Neural progenitor cell (in vitro differentiated cells): ENCODE data around the gene SFTPD. TPM values are rescaled to one million over a fixed set of nuclear protein-coding genes. Genes with fewer than 3 reads are reported as not detected.

ENCODE experiments used
- DNase-seq: peaks from one replicate; pipeline ENCODE4 v3.0.0-alpha.2; 2016; ENCODE audit warnings: low spot score
- H2AFZ ChIP-seq: fragments of 200-600 bp; sonication (generic); replicated peaks from 2 replicates; pipeline ENCODE4 v1.6.1; 2016; ENCODE audit warnings: antibody characterized with exemption
- H3F3A ChIP-seq: fragments of 200-600 bp; sonication (generic); 2 replicates; pipeline ENCODE4 v1.6.1; 2016; ENCODE audit warnings: antibody characterized with exemption, low read depth
- H3K27ac ChIP-seq: fragments of 200-600 bp; sonication (generic); 2 replicates; pipeline ENCODE4 v1.5.1; 2016; ENCODE audit warnings: mild to moderate bottlenecking
- H3K27me3 ChIP-seq: fragments of 200-600 bp; sonication (generic); 2 replicates; pipeline ENCODE4 v1.6.1; 2016; ENCODE audit warnings: mild to moderate bottlenecking, moderate library complexity
- H3K36me3 ChIP-seq: fragments of 200-600 bp; sonication (generic); 2 replicates; pipeline ENCODE4 v1.5.1; 2016
- H3K4me1 ChIP-seq: fragments of 200-600 bp; sonication (generic); 2 replicates; pipeline ENCODE4 v1.6.1; 2016; ENCODE audit warnings: mixed run types
- H3K4me2 ChIP-seq: fragments of 200-600 bp; sonication (generic); 2 replicates; pipeline ENCODE4 v1.6.1; 2016
- H3K4me3 ChIP-seq: fragments of 200-600 bp; sonication (generic); 2 replicates; pipeline ENCODE4 v1.5.1; 2016
- H3K79me2 ChIP-seq: fragments of 200-600 bp; sonication (generic); 2 replicates; pipeline ENCODE4 v1.6.1; 2016; ENCODE audit warnings: low read depth
- H3K9ac ChIP-seq: fragments of 200-600 bp; sonication (generic); 2 replicates; pipeline ENCODE4 v1.6.1; 2016
- H3K9me3 ChIP-seq: fragments of 200-600 bp; sonication (generic); 2 replicates; pipeline ENCODE4 v1.5.1; 2016; ENCODE audit warnings: low read depth
- H4K20me1 ChIP-seq: fragments of 200-600 bp; sonication (generic); 2 replicates; pipeline ENCODE4 v1.6.1; 2016; ENCODE audit warnings: low read depth
- H3K27ac Mint-ChIP-seq: 3 replicates; pipeline ENCODE4 v1.8.0; 2021; ENCODE audit warnings: mixed read lengths
- H3K27me3 Mint-ChIP-seq: 2 replicates; pipeline ENCODE4 v1.8.0; 2022; ENCODE audit warnings: low read depth, mild to moderate bottlenecking, inconsistent platforms, moderate library complexity, mixed read lengths; ENCODE audit not compliant: insufficient read depth
- H3K36me3 Mint-ChIP-seq: 3 replicates; pipeline ENCODE4 v1.8.0; 2021; ENCODE audit warnings: mixed read lengths
- H3K4me1 Mint-ChIP-seq: 3 replicates; pipeline ENCODE4 v1.8.0; 2021; ENCODE audit warnings: mixed read lengths
- H3K4me3 Mint-ChIP-seq: 3 replicates; pipeline ENCODE4 v1.8.0; 2021; ENCODE audit warnings: mild to moderate bottlenecking, moderate library complexity, mixed read lengths
- H3K9me3 Mint-ChIP-seq: 3 replicates; pipeline ENCODE4 v1.8.0; 2020; ENCODE audit warnings: mixed read lengths
- CTCF ChIP-seq: fragments of 200-600 bp; sonication (generic); IDR thresholded peaks from 2 replicates; pipeline ENCODE4 v1.5.1; 2017; ENCODE audit warnings: antibody characterized with exemption, mild to moderate bottlenecking
- EZH2 ChIP-seq: fragments of 200-600 bp; sonication (generic); IDR thresholded peaks from 2 replicates; pipeline ENCODE4 v1.6.1; 2017; ENCODE audit warnings: antibody characterized with exemption, mild to moderate bottlenecking, moderate library complexity
- EZH2phosphoT487 ChIP-seq: fragments of 200-600 bp; sonication (generic); IDR thresholded peaks from 2 replicates; pipeline ENCODE4 v1.6.1; 2017; ENCODE audit warnings: antibody characterized with exemption
- total RNA-seq: library from RNA; depleted of rRNA; stranded (reverse); fragments of >200 nt; gene quantifications from 2 replicates; pipeline ENCODE4 v1.2.3, GENCODE V29; 2015; ENCODE audit warnings: low replicate concordance

The SFTPD gene
- total RNA-seq, 1 donor from 2014 or later: not detected

- Histone ChIP-seq H3K4me1 (peaks cover 3% of the 10 kb centered on the region), H3K36me3 (no peaks in the 10 kb centered on the region), H2AFZ (no peak overlapping the region), H3F3A (peaks cover 3% of the 10 kb centered on the region), H3K27me3 (peaks cover 75% of the 10 kb centered on the region), H3K79me2 (no peaks in the 10 kb centered on the region), H3K9me3 (no peaks in the 10 kb centered on the region), H3K4me3 (peak overlapping the region; percentile 58), H3K4me2 (peak overlapping the region; percentile 87), H3K9ac (no peak overlapping the region), H4K20me1 (no peaks in the 10 kb centered on the region), H3K27ac (no peak overlapping the region)
- Mint-ChIP-seq H3K4me3 (peak overlapping the region; percentile 78), H3K4me1 (peaks cover 2% of the 10 kb centered on the region), H3K36me3 (peaks cover 2% of the 10 kb centered on the region), H3K27ac (no peak overlapping the region), H3K9me3 (peaks cover 2% of the 10 kb centered on the region), H3K27me3 (peaks cover 36% of the 10 kb centered on the region)
- DNase-seq: no peak
- TF ChIP-seq EZH2phosphoT487 (no peak), EZH2 (no peak), CTCF (no peak)
Measured at GRCh38 chr10:79982861-79983260, 34.0 kb upstream of the SFTPD start.

GRCh38 chr10:79982362-79982800, 33.5 kb upstream of the SFTPD start:
- H3K4me3 ChIP-seq: peak overlapping the region; percentile 58
- H3K4me2 ChIP-seq: peak overlapping the region; percentile 87
- H3K36me3 Mint-ChIP-seq: peaks cover 2% of the 10 kb centered on the region
- H3K79me2 ChIP-seq: no peaks in the 10 kb centered on the region
- peak overlapping the region; percentile 94 for H2AFZ ChIP-seq
- no peak overlapping the region for H3K9ac ChIP-seq
- TF ChIP-seq CTCF (no peak), EZH2phosphoT487 (peak; percentile 13)
- peaks cover 2% of the 10 kb centered on the region for H3K9me3 Mint-ChIP-seq
- peaks cover 2% of the 10 kb centered on the region for H3K4me1 Mint-ChIP-seq
- H3K4me1 ChIP-seq: peaks cover 3% of the 10 kb centered on the region
- no peak for DNase-seq
- H3K4me3 Mint-ChIP-seq: peak overlapping the region; percentile 78
- H3K27me3 Mint-ChIP-seq: peaks cover 36% of the 10 kb centered on the region
- no peaks in the 10 kb centered on the region for H4K20me1 ChIP-seq
- no peaks in the 10 kb centered on the region for H3K9me3 ChIP-seq
- H3K27ac ChIP-seq: no peak overlapping the region
- H3K36me3 ChIP-seq: no peaks in the 10 kb centered on the region
- H3K27me3 ChIP-seq: peaks cover 75% of the 10 kb centered on the region
- peaks cover 3% of the 10 kb centered on the region for H3F3A ChIP-seq
- no peak overlapping the region for H3K27ac Mint-ChIP-seq

- peaks cover 2% of the 10 kb centered on the region for H3K4me1 Mint-ChIP-seq
- Histone ChIP-seq H3K79me2 (no peaks in the 10 kb centered on the region), H3K27me3 (peaks cover 75% of the 10 kb centered on the region), H3K27ac (no peak overlapping the region), H4K20me1 (no peaks in the 10 kb centered on the region), H3F3A (peaks cover 3% of the 10 kb centered on the region), H3K4me2 (peak overlapping the region; percentile 87), H3K9ac (no peak overlapping the region), H3K4me1 (peaks cover 3% of the 10 kb centered on the region), H3K4me3 (peak overlapping the region; percentile 58), H3K36me3 (no peaks in the 10 kb centered on the region), H2AFZ (peak overlapping the region; percentile 94), H3K9me3 (no peaks in the 10 kb centered on the region)
- peak; percentile 58 for TF ChIP-seq EZH2phosphoT487
- TF ChIP-seq CTCF: no peak
- TF ChIP-seq EZH2: peak; percentile 73
- H3K27ac Mint-ChIP-seq: no peak overlapping the region
- H3K4me3 Mint-ChIP-seq: peak overlapping the region; percentile 76
- DNase-seq: peak; percentile 71
- H3K27me3 Mint-ChIP-seq: peaks cover 36% of the 10 kb centered on the region
- H3K9me3 Mint-ChIP-seq: peaks cover 2% of the 10 kb centered on the region
- peaks cover 2% of the 10 kb centered on the region for H3K36me3 Mint-ChIP-seq
Measured at GRCh38 chr10:79981450-79982361, 32.8 kb upstream of the SFTPD start.
